ENCODE data around the gene PRKAG1.

DNA sequence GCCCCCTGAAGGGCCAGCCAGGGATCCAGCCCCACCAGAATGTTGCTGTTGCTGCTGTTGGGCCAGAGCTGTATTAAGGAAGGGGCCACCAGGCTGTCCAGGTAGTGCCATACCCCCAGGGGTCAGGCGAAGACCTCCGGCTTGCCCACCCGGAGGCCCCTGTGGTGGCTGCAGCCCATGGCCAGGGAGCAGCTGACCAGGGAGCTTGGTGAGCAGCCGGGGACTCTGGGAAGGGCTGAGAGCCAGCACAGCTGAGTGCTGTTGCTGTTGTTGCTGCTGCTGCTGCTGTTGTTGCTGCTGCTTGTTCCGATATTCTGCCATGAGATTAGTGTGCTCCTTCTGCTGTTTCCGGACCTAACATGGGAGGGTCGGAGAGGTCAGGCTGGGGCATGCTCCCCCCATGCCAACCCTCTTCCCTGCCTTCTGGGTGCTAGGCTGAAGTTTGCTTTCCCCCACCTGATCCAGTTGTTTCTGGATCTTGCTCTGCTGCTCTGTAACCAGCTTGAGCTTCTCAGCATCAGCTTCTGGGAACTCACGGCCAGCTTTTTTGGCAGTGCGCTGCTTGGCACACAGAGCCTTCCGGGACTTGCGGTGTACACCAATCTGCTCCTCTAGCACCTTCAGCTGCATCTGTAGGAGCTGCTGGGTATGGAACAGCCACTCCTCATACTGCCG lies 15.2 kb upstream of the PRKAG1 start:
- TF ChIP-seq POLR2AphosphoS5 (IDR thresholded peaks at IDR 0.05) = no peak
- TF ChIP-seq, protein P1, sequence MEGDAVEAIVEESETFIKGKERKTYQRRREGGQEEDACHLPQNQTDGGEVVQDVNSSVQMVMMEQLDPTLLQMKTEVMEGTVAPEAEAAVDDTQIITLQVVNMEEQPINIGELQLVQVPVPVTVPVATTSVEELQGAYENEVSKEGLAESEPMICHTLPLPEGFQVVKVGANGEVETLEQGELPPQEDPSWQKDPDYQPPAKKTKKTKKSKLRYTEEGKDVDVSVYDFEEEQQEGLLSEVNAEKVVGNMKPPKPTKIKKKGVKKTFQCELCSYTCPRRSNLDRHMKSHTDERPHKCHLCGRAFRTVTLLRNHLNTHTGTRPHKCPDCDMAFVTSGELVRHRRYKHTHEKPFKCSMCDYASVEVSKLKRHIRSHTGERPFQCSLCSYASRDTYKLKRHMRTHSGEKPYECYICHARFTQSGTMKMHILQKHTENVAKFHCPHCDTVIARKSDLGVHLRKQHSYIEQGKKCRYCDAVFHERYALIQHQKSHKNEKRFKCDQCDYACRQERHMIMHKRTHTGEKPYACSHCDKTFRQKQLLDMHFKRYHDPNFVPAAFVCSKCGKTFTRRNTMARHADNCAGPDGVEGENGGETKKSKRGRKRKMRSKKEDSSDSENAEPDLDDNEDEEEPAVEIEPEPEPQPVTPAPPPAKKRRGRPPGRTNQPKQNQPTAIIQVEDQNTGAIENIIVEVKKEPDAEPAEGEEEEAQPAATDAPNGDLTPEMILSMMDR (IDR thresholded peaks at IDR 0.05) = no peak
